ENCODE measurements around the gene CHAF1A. TPM values are rescaled to one million over a fixed set of nuclear protein-coding genes. Genes with fewer than 3 reads are reported as not detected.
A peak's percentile ranks its signal among the peaks of the same experiment; 100 is the strongest.

The CHAF1A gene
- total RNA-seq, 1 donor from 2014 or later: 6.6 TPM

- H3K9me3 Mint-ChIP-seq (ENCODE audit: low read depth): no peaks in the 10 kb centered on the region
- H3K27ac Mint-ChIP-seq (ENCODE audit: unreplicated experiment): peak overlapping the region; percentile 65
- no peaks in the 10 kb centered on the region for H3K36me3 Mint-ChIP-seq (ENCODE audit: low read depth)
- no peak for DNase-seq (ENCODE audit: low spot score)
- H3K4me3 Mint-ChIP-seq (ENCODE audit: unreplicated experiment): no peak overlapping the region
- H3K4me1 Mint-ChIP-seq (ENCODE audit: low read depth): peaks cover 41% of the 10 kb centered on the region
- H3K27me3 Mint-ChIP-seq (ENCODE audit: low read depth): no peaks in the 10 kb centered on the region
- TF ChIP-seq CTCF (IDR thresholded peaks at IDR 0.05): no peak
Observed at GRCh38 chr19:4367781-4368127, 34.7 kb upstream of the CHAF1A start.

GRCh38 chr19:4368128-4368820 is 34.2 kb upstream of the CHAF1A start:
- Mint-ChIP-seq H3K4me1 (ENCODE audit: low read depth) (peaks cover 47% of the 10 kb centered on the region), H3K9me3 (ENCODE audit: low read depth) (no peaks in the 10 kb centered on the region), H3K27ac (ENCODE audit: unreplicated experiment) (peak overlapping the region; percentile 65), H3K36me3 (ENCODE audit: low read depth) (no peaks in the 10 kb centered on the region), H3K27me3 (ENCODE audit: low read depth) (no peaks in the 10 kb centered on the region), H3K4me3 (ENCODE audit: unreplicated experiment) (no peak overlapping the region)
- TF ChIP-seq CTCF (IDR thresholded peaks at IDR 0.05): no peak
- no peak for DNase-seq (ENCODE audit: low spot score)

GRCh38 chr19:4369109-4369887 is 33.1 kb upstream of the CHAF1A start:
- Mint-ChIP-seq H3K27me3 (ENCODE audit: low read depth) (no peaks in the 10 kb centered on the region), H3K4me3 (ENCODE audit: unreplicated experiment) (no peak overlapping the region), H3K4me1 (ENCODE audit: low read depth) (peaks cover 57% of the 10 kb centered on the region), H3K27ac (ENCODE audit: unreplicated experiment) (peak overlapping the region; percentile 79), H3K9me3 (ENCODE audit: low read depth) (no peaks in the 10 kb centered on the region), H3K36me3 (ENCODE audit: low read depth) (no peaks in the 10 kb centered on the region)
- no peak for TF ChIP-seq CTCF (IDR thresholded peaks at IDR 0.05)
- DNase-seq (ENCODE audit: low spot score): peak; percentile 71

GRCh38 chr19:4369888-4370260 is 32.6 kb upstream of the CHAF1A start:
- Mint-ChIP-seq H3K9me3 (ENCODE audit: low read depth) (no peaks in the 10 kb centered on the region), H3K4me1 (ENCODE audit: low read depth) (peaks cover 63% of the 10 kb centered on the region), H3K27ac (ENCODE audit: unreplicated experiment) (no peak overlapping the region), H3K27me3 (ENCODE audit: low read depth) (no peaks in the 10 kb centered on the region), H3K4me3 (ENCODE audit: unreplicated experiment) (no peak overlapping the region), H3K36me3 (ENCODE audit: low read depth) (no peaks in the 10 kb centered on the region)
- peak; percentile 61 for TF ChIP-seq CTCF (IDR thresholded peaks at IDR 0.05)
- no peak for DNase-seq (ENCODE audit: low spot score)

- H3K9me3 Mint-ChIP-seq (ENCODE audit: low read depth): no peaks in the 10 kb centered on the region
- TF ChIP-seq CTCF (IDR thresholded peaks at IDR 0.05): no peak
- DNase-seq (ENCODE audit: low spot score): no peak
- no peaks in the 10 kb centered on the region for H3K36me3 Mint-ChIP-seq (ENCODE audit: low read depth)
- peak overlapping the region; percentile 82 for H3K27ac Mint-ChIP-seq (ENCODE audit: unreplicated experiment)
- no peak overlapping the region for H3K4me3 Mint-ChIP-seq (ENCODE audit: unreplicated experiment)
- no peaks in the 10 kb centered on the region for H3K27me3 Mint-ChIP-seq (ENCODE audit: low read depth)
- peaks cover 69% of the 10 kb centered on the region for H3K4me1 Mint-ChIP-seq (ENCODE audit: low read depth)
Observed at GRCh38 chr19:4370418-4371041, 31.9 kb upstream of the CHAF1A start.

Data from chondrocyte (in vitro differentiated cells).